K562 (cell line): ENCODE results near the gene TEX22. TPM values are rescaled to one million over a fixed set of nuclear protein-coding genes. Genes with fewer than 3 reads are reported as not detected.

Experiments used
- ATF4 ChIP-seq: fragments of 450-650 bp; formaldehyde crosslinking; IDR thresholded peaks from 2 replicates; pipeline ENCODE4 v1.4.0; 2022; ENCODE audit warnings: mild to moderate bottlenecking, moderate library complexity
- BDP1 ChIP-seq: IDR thresholded peaks from 3 replicates; pipeline ENCODE4 v1.6.1; 2011; ENCODE audit not compliant: insufficient read length, insufficient read depth
- C11orf30 ChIP-seq: fragments of 450-650 bp; IDR thresholded peaks from 2 replicates; pipeline ENCODE4 v1.6.1; 2016; ENCODE audit warnings: low read depth, mild to moderate bottlenecking
- CREB1 ChIP-seq, 2 experiments: sonication (generic) in 1 of 2; formaldehyde crosslinking in 1 of 2; IDR thresholded peaks; 2 replicates each; pipeline versions ENCODE4 v1.6.1 to v1.8.0; 2012 to 2022; ENCODE audit warnings: inconsistent platforms in 1 of 2, mild to moderate bottlenecking in 1 of 2, missing genetic modification reagents in 1 of 2, moderate library complexity in 1 of 2
- KAT8 ChIP-seq: fragments of 450-650 bp; IDR thresholded peaks from 2 replicates; pipeline ENCODE4 v1.6.1; 2016; ENCODE audit warnings: low read depth, mild to moderate bottlenecking
- KDM4B ChIP-seq, 2 experiments: fragments of 450-650 bp in 1 of 2; sonication (generic) in 1 of 2; IDR thresholded peaks; 2 replicates each; pipeline ENCODE4 v1.6.1; 2016 to 2017; ENCODE audit warnings: borderline replicate concordance in 2 of 2, antibody characterized with exemption in 1 of 2, low read depth in 1 of 2, mild to moderate bottlenecking in 1 of 2
- KDM5B ChIP-seq: fragments of 200-600 bp; sonication (generic); IDR thresholded peaks from 2 replicates; pipeline ENCODE4 v1.6.1; 2012; ENCODE audit warnings: low read depth, mild to moderate bottlenecking, moderate library complexity, low read length, control low read depth, inconsistent platforms; ENCODE audit not compliant: insufficient replicate concordance
- KLF16 ChIP-seq: IDR thresholded peaks from 2 replicates; pipeline ENCODE4 v1.6.1; 2016; ENCODE audit warnings: antibody characterized with exemption
- MAFF ChIP-seq: IDR thresholded peaks from 2 replicates; pipeline ENCODE4 v1.6.1; 2012; ENCODE audit warnings: low read length, improper control_type of control experiment
- MAX ChIP-seq: sonication (generic); formaldehyde crosslinking; IDR thresholded peaks from 2 replicates; pipeline ENCODE4 v1.9.0; 2022; ENCODE audit warnings: mild to moderate bottlenecking, missing genetic modification reagents
- MCM5 ChIP-seq: fragments of 450-650 bp; IDR thresholded peaks from 2 replicates; pipeline ENCODE4 v1.6.1; 2016; ENCODE audit warnings: low read depth
- MTA3 ChIP-seq: fragments of 450-650 bp; formaldehyde crosslinking; IDR thresholded peaks from 2 replicates; pipeline ENCODE4 v1.6.1; 2017; ENCODE audit warnings: mild to moderate bottlenecking, borderline replicate concordance
- MYC ChIP-seq, 2 experiments: fragments of 250-450 bp in 1 of 2; sonication (Bioruptor Pico) in 1 of 2; IDR thresholded peaks; 2 replicates each; pipeline versions ENCODE4 v1.5.1 to v1.6.1; 2012 to 2021; ENCODE audit warnings: low read depth in 2 of 2, borderline replicate concordance in 1 of 2, improper control_type of control experiment in 1 of 2, low read length in 1 of 2, mild to moderate bottlenecking in 1 of 2, moderate library complexity in 1 of 2
- NFATC3 ChIP-seq: fragments of 450-650 bp; IDR thresholded peaks from 2 replicates; pipeline ENCODE4 v1.6.1; 2017; ENCODE audit warnings: mild to moderate bottlenecking
- PHTF2 ChIP-seq: fragments of 250-450 bp; sonication (Bioruptor Pico); IDR thresholded peaks from 2 replicates; pipeline ENCODE4 v1.5.0; 2021; ENCODE audit warnings: mild to moderate bottlenecking
- PRMT5 ChIP-seq: sonication (generic); formaldehyde crosslinking; IDR thresholded peaks from 2 replicates; pipeline ENCODE4 v1.5.0; 2020; ENCODE audit warnings: missing genetic modification reagents
- PTBP1 ChIP-seq: fragments of 200-400 bp; formaldehyde crosslinking; IDR thresholded peaks from 2 replicates; pipeline ENCODE4 v1.6.1; 2017; ENCODE audit warnings: low read depth, low read length
- PTTG1 ChIP-seq: fragments of 450-650 bp; IDR thresholded peaks from 2 replicates; pipeline ENCODE4 v1.6.1; 2016; ENCODE audit warnings: low read depth, mild to moderate bottlenecking, missing genetic modification characterization, missing compliant biosample characterization
- ZBTB49 ChIP-seq: sonication (generic); formaldehyde crosslinking; IDR thresholded peaks from 2 replicates; pipeline ENCODE4 v1.8.0; 2022; ENCODE audit warnings: missing genetic modification reagents, mild to moderate bottlenecking, borderline replicate concordance
- ZKSCAN3 ChIP-seq: fragments of 250-450 bp; sonication (Bioruptor Pico); IDR thresholded peaks from 2 replicates; pipeline ENCODE4 v1.4.0; 2020
- ZNF518B ChIP-seq: fragments of 250-450 bp; sonication (Bioruptor Pico); IDR thresholded peaks from 2 replicates; pipeline ENCODE4 v1.5.0; 2021; ENCODE audit warnings: mild to moderate bottlenecking, moderate library complexity
- ZNF707 ChIP-seq: fragments of 250-450 bp; sonication (Bioruptor Pico); conservative IDR thresholded peaks from 2 replicates; pipeline ENCODE4 v1.8.0; 2022; ENCODE audit warnings: inconsistent platforms, mild to moderate bottlenecking, moderate library complexity
- polyA plus RNA-seq, 8 experiments: library from polyadenylated mRNA; depleted of rRNA in 4 of 8; stranded (reverse) in 5 of 8; unstranded in 3 of 8; fragments of >200 nt; fragmentation: Nextera tagmentation in 2 of 8; fragmentation: Illumina TruSeq in 1 of 8; extraction: Ambion mirVana in 2 of 8; extraction: Trizol in 1 of 8; gene quantifications; 2 replicates each; pipeline versions ENCODE4 v1.2.1 to v1.2.3, GENCODE V29; 2011 to 2014; ENCODE audit warnings: inconsistent platforms in 1 of 8, missing spikeins in 1 of 8
- total RNA-seq, 7 experiments: library from RNA; depleted of rRNA in 6 of 7; stranded (reverse); fragments of >200 nt in 6 of 7; fragmentation: Illumina TruSeq in 2 of 7; extraction: Trizol in 2 of 7; gene quantifications; 2 replicates each; pipeline versions ENCODE4 v1.2.1 to v1.2.3, GENCODE V29; 2011 to 2021; ENCODE audit warnings: low replicate concordance in 1 of 7

TEX22 gene
- total and polyA plus RNA-seq, 9 of the 15 experiments (the other 6 are each of a cell fraction or from before 2014, with no cell fraction given) = 0.04 to 1.7 (median 0.23) TPM; not detected in 2

- peak; percentile 81 for TF ChIP-seq ATF4
- no peak for TF ChIP-seq PTTG1
- no peak for TF ChIP-seq PTBP1
- no peak for TF ChIP-seq ZBTB49 (CRISPR knock-in tag)
- no peak for TF ChIP-seq BDP1
- TF ChIP-seq PHTF2 (CRISPR knock-in tag) = no peak
- TF ChIP-seq CREB1 (IDR thresholded peaks at IDR 0.05) = no peak
- TF ChIP-seq CREB1 (CRISPR knock-in tag; IDR thresholded peaks at IDR 0.05) = no peak
- TF ChIP-seq MYC (IDR thresholded peaks at IDR 0.05; ENCODE audit: low read depth, low read length) = peak; percentile 71
- TF ChIP-seq MYC (CRISPR knock-in tag; IDR thresholded peaks at IDR 0.05; ENCODE audit: borderline replicate concordance, low read depth) = no peak
- TF ChIP-seq KDM5B = no peak
- no peak for TF ChIP-seq MAX (CRISPR knock-in tag)
- no peak for TF ChIP-seq KAT8
- no peak for TF ChIP-seq KLF16
- no peak for TF ChIP-seq PRMT5
- no peak for TF ChIP-seq ZKSCAN3 (CRISPR knock-in tag)
- TF ChIP-seq MCM5 = no peak
- TF ChIP-seq ZNF518B (CRISPR knock-in tag) = no peak
- 0 out of 2 replicates have a peak, but pooled peaks have one; percentile 37 for TF ChIP-seq MTA3
- no peak for TF ChIP-seq C11orf30
- no peak for TF ChIP-seq KDM4B (IDR thresholded peaks at IDR 0.05; ENCODE audit: borderline replicate concordance in 2 of 2, low read depth in 1 of 2)
- no peak for TF ChIP-seq ZNF707 (CRISPR knock-in tag)
- no peak for TF ChIP-seq NFATC3
- no peak for TF ChIP-seq MAFF
Measured at GRCh38 chr14:105398044-105398725, at the start of gene TEX22 (continued).
